Liver (tissue), 3 donors: ENCODE data around the gene ST3GAL5.

ENCODE experiments used
- RAD21 ChIP-seq, 2 donors: IDR thresholded peaks; 2 replicates each; pipeline ENCODE4 v1.6.1; 2016; ENCODE audit warnings: antibody characterized with exemption in 2 of 2, mild to moderate bottlenecking in 2 of 2
- TF ChIP-seq, protein P1 (sequence below): fragments of 150-350 bp; IDR thresholded peaks from 2 replicates; pipeline ENCODE4 v1.5.1; 2017; ENCODE audit warnings: improper control_type of control experiment, low read depth, low read length; ENCODE audit not compliant: missing input control
- TF ChIP-seq, protein P2 (sequence below): IDR thresholded peaks from 2 replicates; pipeline ENCODE4 v1.6.1; 2016; ENCODE audit warnings: antibody characterized with exemption
- TF ChIP-seq, protein P3 (sequence below): IDR thresholded peaks from 2 replicates; pipeline ENCODE4 v1.6.1; 2016; ENCODE audit warnings: antibody characterized with exemption, mild to moderate bottlenecking
- donor health status: healthy.
- donor health status: healthy.

GRCh38 chr2:85905187-85905666 is 16.4 kb upstream of the ST3GAL5 start:
- TF ChIP-seq, protein P1, sequence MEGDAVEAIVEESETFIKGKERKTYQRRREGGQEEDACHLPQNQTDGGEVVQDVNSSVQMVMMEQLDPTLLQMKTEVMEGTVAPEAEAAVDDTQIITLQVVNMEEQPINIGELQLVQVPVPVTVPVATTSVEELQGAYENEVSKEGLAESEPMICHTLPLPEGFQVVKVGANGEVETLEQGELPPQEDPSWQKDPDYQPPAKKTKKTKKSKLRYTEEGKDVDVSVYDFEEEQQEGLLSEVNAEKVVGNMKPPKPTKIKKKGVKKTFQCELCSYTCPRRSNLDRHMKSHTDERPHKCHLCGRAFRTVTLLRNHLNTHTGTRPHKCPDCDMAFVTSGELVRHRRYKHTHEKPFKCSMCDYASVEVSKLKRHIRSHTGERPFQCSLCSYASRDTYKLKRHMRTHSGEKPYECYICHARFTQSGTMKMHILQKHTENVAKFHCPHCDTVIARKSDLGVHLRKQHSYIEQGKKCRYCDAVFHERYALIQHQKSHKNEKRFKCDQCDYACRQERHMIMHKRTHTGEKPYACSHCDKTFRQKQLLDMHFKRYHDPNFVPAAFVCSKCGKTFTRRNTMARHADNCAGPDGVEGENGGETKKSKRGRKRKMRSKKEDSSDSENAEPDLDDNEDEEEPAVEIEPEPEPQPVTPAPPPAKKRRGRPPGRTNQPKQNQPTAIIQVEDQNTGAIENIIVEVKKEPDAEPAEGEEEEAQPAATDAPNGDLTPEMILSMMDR: no peak
- TF ChIP-seq RAD21 (IDR thresholded peaks at IDR 0.05): no peak
- TF ChIP-seq, protein P2, sequence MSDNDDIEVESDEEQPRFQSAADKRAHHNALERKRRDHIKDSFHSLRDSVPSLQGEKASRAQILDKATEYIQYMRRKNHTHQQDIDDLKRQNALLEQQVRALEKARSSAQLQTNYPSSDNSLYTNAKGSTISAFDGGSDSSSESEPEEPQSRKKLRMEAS: no peak
- TF ChIP-seq, protein P3, sequence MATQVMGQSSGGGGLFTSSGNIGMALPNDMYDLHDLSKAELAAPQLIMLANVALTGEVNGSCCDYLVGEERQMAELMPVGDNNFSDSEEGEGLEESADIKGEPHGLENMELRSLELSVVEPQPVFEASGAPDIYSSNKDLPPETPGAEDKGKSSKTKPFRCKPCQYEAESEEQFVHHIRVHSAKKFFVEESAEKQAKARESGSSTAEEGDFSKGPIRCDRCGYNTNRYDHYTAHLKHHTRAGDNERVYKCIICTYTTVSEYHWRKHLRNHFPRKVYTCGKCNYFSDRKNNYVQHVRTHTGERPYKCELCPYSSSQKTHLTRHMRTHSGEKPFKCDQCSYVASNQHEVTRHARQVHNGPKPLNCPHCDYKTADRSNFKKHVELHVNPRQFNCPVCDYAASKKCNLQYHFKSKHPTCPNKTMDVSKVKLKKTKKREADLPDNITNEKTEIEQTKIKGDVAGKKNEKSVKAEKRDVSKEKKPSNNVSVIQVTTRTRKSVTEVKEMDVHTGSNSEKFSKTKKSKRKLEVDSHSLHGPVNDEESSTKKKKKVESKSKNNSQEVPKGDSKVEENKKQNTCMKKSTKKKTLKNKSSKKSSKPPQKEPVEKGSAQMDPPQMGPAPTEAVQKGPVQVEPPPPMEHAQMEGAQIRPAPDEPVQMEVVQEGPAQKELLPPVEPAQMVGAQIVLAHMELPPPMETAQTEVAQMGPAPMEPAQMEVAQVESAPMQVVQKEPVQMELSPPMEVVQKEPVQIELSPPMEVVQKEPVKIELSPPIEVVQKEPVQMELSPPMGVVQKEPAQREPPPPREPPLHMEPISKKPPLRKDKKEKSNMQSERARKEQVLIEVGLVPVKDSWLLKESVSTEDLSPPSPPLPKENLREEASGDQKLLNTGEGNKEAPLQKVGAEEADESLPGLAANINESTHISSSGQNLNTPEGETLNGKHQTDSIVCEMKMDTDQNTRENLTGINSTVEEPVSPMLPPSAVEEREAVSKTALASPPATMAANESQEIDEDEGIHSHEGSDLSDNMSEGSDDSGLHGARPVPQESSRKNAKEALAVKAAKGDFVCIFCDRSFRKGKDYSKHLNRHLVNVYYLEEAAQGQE: no peak
